ENCODE measurements around the gene CHGA. TPM values are rescaled to one million over a fixed set of nuclear protein-coding genes. Genes with fewer than 3 reads are reported as not detected.

The CHGA gene
- total and polyA plus RNA-seq, 12 donors = 0.54 to 3,883 (median 760) TPM; not detected in 1

GRCh38 chr14:92949496-92950192, 26.7 kb downstream of the CHGA start:
- 88 to 94% (median 94%) methylated on average over 23 to 24 of the region's 24 CpGs for WGBS, 4 donors
- Histone ChIP-seq H3K27me3 (no peaks in the 10 kb centered on the region), H3K4me1 (replicated peaks in 1 of 2) (no peaks in the 10 kb centered on the region), H3K9me3 (replicated peaks in 1 of 3) (no peaks in the 10 kb centered on the region), H3K27ac (no peak overlapping the region), H3K36me3 (replicated peaks in 1 of 2) (peaks cover 0 to 10% of the 10 kb centered on the region in 2 donors), H3K4me3 (no peak overlapping the region)
- intact Hi-C loops (cut with DNase I) = loop anchor here (5.0 to 10.0 kb wide), 2 partner anchors 155 to 188 kb away; no protein-coding TSS in a partner anchor
- no peak for DNase-seq
- TF ChIP-seq POLR2A (IDR thresholded peaks at IDR 0.05) = no peak
- TF ChIP-seq, protein P1, sequence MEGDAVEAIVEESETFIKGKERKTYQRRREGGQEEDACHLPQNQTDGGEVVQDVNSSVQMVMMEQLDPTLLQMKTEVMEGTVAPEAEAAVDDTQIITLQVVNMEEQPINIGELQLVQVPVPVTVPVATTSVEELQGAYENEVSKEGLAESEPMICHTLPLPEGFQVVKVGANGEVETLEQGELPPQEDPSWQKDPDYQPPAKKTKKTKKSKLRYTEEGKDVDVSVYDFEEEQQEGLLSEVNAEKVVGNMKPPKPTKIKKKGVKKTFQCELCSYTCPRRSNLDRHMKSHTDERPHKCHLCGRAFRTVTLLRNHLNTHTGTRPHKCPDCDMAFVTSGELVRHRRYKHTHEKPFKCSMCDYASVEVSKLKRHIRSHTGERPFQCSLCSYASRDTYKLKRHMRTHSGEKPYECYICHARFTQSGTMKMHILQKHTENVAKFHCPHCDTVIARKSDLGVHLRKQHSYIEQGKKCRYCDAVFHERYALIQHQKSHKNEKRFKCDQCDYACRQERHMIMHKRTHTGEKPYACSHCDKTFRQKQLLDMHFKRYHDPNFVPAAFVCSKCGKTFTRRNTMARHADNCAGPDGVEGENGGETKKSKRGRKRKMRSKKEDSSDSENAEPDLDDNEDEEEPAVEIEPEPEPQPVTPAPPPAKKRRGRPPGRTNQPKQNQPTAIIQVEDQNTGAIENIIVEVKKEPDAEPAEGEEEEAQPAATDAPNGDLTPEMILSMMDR (IDR thresholded peaks at IDR 0.05) = no peak

DNA sequence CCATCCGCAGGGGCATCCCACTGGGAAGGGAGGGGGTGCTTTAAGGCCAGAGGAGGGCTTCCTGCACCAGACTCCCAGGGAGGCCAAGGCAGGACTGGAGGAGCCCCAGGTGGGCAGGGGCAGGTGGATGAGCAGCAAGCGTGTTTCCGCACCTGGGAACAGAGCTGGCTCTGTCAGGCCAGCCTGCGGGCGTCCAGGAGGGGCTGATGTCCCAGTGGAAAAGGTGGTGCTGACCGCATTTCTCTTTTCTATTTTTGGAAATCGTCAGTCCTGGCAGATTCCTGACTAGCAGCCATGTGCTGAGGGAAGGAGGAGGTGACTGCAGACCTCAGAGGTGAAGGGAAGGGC, 27.2 kb downstream of the CHGA start:
- H3K27me3 ChIP-seq = no peaks in the 10 kb centered on the region
- WGBS, 4 donors = 75 to 87% (median 81%) methylated on average over 4 to 7 of the region's 7 CpGs
- no peak overlapping the region for H3K4me3 ChIP-seq
- TF ChIP-seq POLR2A (IDR thresholded peaks at IDR 0.05) = no peak
- TF ChIP-seq, protein P1 (IDR thresholded peaks at IDR 0.05) = no peak
- intact Hi-C loops (cut with DNase I) = loop anchor here (5.0 to 10.0 kb wide), 2 partner anchors 155 to 187 kb away; no protein-coding TSS in a partner anchor
- peaks cover 0 to 10% of the 10 kb centered on the region in 2 donors for H3K36me3 ChIP-seq (replicated peaks in 1 of 2)
- no peaks in the 10 kb centered on the region for H3K4me1 ChIP-seq (replicated peaks in 1 of 2)
- no peaks in the 10 kb centered on the region for H3K9me3 ChIP-seq (replicated peaks in 1 of 3)
- no peak for DNase-seq
- no peak overlapping the region for H3K27ac ChIP-seq

DNA sequence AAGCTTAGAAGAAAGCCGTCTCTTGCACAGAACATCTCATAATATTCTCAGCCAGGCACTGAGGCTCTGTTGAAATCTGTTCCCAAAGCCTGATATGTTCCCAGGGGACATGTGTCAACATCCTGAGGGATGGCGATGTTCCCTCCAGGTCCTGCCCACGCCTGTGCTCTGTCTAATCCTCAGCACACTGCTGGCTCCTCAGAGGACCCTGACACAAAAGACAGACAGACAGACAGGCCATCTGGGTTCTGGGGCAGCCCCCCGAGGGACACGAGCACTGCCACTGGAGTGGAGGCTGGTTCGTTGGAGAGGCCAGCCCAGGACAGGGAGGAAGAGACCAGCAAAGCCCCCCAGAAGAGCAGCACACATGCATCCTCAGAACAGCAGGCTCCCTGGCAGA, 27.8 kb downstream of the CHGA start:
- DNase-seq = no peak
- Histone ChIP-seq H3K36me3 (replicated peaks in 1 of 2) (peaks cover 0 to 7% of the 10 kb centered on the region in 2 donors), H3K27ac (no peak overlapping the region), H3K27me3 (no peaks in the 10 kb centered on the region), H3K4me3 (no peak overlapping the region), H3K9me3 (replicated peaks in 1 of 3) (no peaks in the 10 kb centered on the region), H3K4me1 (replicated peaks in 1 of 2) (no peaks in the 10 kb centered on the region)
- intact Hi-C loops (cut with DNase I) = loop anchor here (5.0 to 10.0 kb wide), 2 partner anchors 154 to 187 kb away; no protein-coding TSS in a partner anchor
- 78 to 84% (median 78%) methylated on average over 6 of the region's 6 CpGs for whole genome bisulfite sequencing, 4 donors
- TF ChIP-seq POLR2A (IDR thresholded peaks at IDR 0.05) = no peak
- TF ChIP-seq, protein P1 (IDR thresholded peaks at IDR 0.05) = no peak

- WGBS, 4 donors = 81 to 93% (median 87%) methylated on average over 5 to 7 of the region's 7 CpGs
- no peak for TF ChIP-seq POLR2A (IDR thresholded peaks at IDR 0.05)
- TF ChIP-seq, protein P1 (IDR thresholded peaks at IDR 0.05) = no peak
- no peak overlapping the region for H3K27ac ChIP-seq
- H3K9me3 ChIP-seq (replicated peaks in 1 of 3) = no peaks in the 10 kb centered on the region
- H3K4me1 ChIP-seq (replicated peaks in 1 of 2) = no peaks in the 10 kb centered on the region
- no peak for DNase-seq
- no peaks in the 10 kb centered on the region for H3K27me3 ChIP-seq
- H3K36me3 ChIP-seq (replicated peaks in 1 of 2) = peaks cover 0 to 3% of the 10 kb centered on the region in 2 donors
- intact Hi-C loops (cut with DNase I) = loop anchor here (5.0 to 10.0 kb wide), 2 partner anchors 154 to 186 kb away; no protein-coding TSS in a partner anchor
- no peak overlapping the region for H3K4me3 ChIP-seq
Observed at GRCh38 chr14:92951261-92951660, 28.3 kb downstream of the CHGA start.
